Camera-type eye (tissue), 1 donor: ENCODE data around the gene EPS8. TPM values are rescaled to one million over a fixed set of nuclear protein-coding genes. Genes with fewer than 3 reads are reported as not detected.

ENCODE experiments used
- total RNA-seq: library from RNA; depleted of rRNA; stranded (reverse); fragments of >200 nt; gene quantifications from one replicate; pipeline ENCODE4 v1.2.3, GENCODE V29; 2014

EPS8 gene
- total RNA-seq = 157 TPM

GRCh38 chr12:15789220-15790171 lies at the start of gene EPS8:
TSS of gene EPS8 (minus strand) at chr12:15789388. CDS start at chr12:15682951, 106,437 bp downstream.

Other genes starting within 250 kb of the EPS8 start
- gene STRAP, start 93.0 kb upstream of the EPS8 start, total RNA-seq = 78.6 TPM
- 53.8 TPM for gene DERA, start 121.9 kb upstream of the EPS8 start, total RNA-seq